HG03025 (cell line): Measurements from ENCODE around the gene ING3.
"Not testable (repeated sequence)": the region's sequence is repeated elsewhere in the genome, so short reads cannot be mapped to it uniquely, and the experiment has no call there.

Experiments used
- ATAC-seq: cut with Tn5 transposase; IDR thresholded peaks from one replicate; pipeline ENCODE4 v1.9.1; 2021; ENCODE audit warnings: mild to moderate bottlenecking, moderate library complexity; ENCODE audit not compliant: unreplicated experiment, low FRiP score

Gene ING3

DNA sequence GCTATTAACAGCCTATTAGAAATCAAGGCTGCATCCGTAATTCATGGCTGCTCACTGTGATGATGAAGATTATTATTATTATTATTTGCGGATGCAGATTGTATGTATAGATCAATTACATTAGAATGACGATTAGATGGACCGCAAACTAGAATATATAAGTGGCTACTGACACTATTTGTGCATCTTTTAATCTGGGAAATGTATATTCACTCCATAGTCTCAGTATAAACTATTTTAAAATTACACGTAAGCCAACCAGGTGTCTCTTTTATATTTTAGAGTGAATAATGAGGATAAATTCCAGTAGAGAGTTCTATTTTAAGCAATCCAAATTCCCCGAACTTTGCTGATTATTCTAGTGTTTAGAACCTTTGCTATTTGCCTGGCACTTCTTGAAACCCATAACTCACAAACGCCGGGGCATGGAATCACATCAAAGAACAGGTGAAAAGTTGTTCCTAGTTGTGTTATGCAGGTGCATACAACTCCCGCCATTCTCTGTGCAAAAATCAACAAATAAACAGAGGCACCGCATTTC, 509 bp upstream of the ING3 start:
- ATAC-seq = no peak

DNA sequence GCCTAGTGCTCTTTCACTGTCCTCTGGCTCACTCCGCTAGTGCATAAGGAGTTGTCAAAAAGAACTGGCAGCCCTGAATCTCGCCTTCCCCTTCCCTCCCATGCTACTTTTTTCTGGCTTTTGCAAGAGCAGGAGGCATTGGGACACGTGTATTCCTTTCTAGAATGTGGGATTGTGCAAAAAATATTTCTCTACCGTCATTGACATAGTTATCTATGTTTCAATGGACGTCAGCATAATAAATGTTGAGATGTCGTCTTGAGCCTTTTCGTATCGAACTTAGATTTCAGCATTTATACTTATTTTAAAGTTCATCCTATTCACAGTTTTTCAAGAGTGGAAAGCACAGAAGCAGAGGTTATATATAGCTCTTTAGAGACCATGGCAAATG, 727 bp downstream of the ING3 start:
- no peak for ATAC-seq

DNA sequence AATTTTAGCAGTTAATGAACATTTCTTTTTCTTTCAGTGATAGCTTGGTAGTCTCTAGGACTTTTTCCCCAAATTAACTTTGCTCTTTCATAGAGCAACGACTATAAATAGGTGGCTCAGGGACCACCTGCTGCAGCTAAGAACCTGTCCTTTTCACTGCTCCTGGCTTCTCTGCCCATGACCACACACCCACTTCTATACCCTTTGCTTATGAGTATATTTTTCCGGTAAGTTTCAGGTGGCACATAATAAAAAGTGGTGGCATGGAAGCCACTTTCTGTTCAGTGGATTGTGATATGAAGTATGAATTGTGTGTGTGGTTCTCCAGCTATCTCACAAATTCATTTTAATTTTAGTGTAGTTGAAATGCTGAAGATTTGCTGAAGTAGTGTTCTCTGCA, 1.2 kb downstream of the ING3 start:
- no peak for ATAC-seq

DNA sequence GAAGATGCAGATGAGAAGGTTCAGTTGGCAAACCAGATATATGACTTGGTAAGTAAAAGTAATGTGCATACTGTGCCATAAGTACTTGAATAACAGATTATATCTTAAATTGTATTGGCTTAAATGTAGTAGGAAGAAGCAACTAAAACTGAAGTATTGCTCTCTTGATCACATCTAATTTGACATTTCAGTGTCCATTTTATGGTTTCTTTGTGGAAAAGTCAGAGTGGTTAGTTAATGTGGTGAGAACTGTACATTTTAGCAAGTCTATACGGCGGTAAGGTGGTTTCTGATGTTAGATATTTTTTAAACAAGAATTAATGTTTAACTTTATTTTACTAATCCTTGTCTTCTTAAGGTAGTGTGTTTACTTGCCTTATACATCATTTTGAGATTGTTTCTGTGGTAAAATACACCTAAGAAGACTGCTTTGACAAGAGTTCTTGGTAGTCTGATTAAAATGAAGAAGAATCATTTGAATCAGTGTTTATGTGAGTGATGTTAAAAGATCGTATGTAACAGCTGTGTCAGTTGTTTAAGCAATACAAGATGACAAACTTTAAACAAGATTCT, 5.1 kb downstream of the ING3 start:
- ATAC-seq = no peak

DNA sequence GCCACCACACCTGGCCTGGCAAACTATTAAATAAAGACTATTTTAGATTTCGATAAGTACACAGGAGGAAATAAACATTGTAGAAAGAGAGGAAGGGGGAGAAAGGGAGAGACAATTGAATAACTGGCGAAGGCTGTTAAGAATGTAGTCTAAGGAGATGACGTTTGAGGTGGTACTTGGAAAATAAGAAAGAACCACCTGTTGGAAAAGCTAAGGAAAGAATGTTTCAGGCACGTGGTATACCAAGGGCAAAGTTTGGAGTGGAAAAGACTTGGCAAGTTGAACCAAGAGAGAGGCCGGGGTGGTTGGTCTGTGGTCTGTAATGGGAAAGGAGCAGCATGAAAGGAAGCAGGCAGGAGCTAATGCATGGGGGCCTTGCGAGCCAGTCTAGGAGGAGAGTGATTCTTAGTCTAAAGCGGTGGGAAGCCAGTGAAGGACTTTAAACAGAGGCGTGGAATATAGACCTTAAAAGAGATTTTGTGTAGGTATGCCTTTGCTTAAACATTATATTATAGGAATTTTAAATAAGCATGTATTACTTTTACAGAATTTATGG, 9.4 kb downstream of the ING3 start:
- ATAC-seq = no peak

DNA sequence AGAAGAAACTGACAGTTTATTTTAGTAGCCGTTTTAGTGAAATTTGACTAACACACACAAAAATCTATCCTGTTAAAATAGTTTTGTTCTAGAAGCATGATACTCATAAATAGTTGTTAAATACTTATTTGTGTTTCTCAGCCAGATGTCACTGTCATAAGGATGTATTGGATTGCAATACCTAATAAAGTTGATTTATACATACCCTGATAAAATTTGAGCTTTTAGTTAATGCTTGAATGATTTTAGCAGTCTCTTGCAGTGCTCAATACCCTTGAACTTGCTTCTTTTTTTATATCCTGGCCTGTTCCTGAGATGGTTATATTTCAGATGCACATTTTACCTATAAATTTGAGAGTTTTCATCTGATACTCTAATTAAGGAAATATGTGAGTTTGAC, 10.1 kb downstream of the ING3 start:
- no peak for ATAC-seq

DNA sequence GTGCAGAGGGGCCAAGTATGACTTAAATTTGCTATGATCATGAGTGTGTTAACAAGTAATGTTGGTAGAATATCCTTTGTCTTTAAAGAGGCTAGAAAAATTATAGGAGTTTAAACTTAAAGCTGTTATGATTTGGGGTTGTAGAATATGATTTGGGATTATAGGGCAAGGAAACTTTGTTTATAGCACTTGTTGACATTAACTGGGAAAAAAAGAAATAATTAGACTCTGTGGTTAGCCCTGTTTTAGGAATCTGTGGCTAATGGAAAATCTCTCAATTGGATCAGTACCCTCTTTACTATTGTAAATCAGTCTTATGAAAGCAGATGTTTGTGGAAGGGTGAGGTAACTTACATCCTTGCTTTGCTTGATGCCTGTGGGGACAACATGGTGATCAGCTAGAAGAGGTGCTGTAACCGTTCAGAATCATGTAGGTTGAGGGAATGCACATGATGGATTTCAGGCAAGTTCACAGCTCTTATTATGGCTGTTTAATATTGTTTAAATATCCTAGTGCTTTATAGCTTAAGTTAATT, 11.1 kb downstream of the ING3 start:
- no peak for ATAC-seq

DNA sequence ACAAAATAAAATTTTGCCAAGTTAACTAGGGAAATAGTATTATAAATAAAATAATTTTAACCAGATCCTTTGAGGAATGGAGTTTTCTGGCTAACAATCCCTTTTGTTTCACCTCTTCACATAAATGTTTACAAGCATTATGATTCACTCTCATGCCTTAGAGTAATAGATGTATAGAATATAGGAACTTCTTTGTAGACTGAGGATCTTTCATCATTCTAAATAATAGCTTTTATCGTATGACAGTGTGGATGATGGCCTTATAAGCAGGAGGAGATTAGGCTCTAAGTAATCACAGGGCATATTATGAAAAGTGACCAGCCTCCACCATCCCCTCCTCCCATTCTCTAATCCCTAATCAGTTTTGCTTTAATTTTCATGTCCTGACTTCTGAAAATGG, 13.5 kb downstream of the ING3 start:
- no peak for ATAC-seq

DNA sequence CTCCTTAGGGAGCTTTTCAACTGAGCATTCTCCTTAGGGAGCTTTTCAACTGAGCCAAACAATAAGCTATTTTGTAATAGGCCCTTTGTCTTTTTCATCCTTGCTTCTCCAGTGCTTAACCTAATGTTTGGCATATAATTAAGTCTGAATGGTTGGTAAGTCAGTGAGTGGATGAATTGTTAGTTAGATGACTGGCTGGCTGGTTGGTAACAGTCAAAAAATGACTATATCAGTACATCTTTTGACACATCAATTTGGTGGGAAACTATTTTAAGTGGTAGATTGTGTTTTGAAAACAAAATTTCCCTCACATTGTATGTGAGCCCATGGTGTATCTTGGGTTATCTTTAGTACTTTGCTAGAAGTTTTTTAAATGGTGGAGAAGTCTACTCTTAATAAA, 16.4 kb downstream of the ING3 start:
- no peak for ATAC-seq

DNA sequence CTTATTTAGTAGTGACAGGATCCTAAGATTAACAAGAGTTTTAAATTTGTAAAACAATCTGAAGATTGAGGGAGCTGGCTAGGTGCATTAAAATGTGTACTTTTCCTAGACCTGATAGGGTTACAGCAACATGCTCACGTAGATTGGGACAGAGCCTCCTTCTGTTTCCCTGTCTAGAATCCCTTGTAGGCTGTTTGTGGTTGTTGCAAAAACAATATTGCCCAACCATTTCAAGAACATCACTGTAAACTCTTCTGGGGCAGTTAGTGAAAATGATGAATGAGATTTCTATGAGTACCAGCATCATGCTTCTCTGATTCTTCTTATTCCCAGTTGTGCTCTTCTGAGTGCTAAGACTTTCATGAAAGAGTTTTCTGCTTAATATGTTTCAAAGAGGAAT, 23.3 kb downstream of the ING3 start:
- ATAC-seq = no peak

DNA sequence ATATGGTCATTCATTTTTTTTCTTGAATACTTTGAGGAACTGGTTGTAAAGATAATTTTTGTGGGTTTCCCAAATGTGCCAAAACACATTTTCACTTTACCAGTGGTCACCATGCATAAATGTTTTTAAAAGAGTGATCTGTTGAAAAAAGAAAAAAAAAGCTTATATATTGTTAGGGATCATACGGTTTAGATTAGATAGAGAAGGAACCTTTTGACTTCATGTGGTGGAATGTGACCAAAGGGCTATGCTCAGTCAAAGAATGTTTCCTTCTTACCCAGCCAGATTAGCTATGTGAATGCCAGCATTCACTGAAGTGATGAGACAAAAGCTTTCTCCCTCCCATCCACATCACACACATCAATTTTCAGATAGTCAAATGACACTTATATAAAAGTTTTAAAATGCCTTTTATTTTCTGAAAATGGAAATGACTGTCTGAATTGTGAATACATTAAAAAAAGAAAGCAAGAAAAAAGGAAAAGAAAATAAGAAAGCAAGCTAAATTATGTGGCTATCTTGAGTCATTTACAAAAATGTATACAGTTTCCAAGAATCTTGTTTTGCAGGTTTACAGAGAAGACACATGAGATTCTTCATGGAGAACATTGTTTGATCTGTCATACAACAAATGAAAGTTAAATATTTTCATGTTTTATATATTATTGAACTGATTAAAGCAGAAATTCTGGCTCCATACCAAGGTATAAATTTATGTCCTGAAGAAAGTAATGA, 29.4 kb downstream of the ING3 start:
- ATAC-seq = no peak

DNA sequence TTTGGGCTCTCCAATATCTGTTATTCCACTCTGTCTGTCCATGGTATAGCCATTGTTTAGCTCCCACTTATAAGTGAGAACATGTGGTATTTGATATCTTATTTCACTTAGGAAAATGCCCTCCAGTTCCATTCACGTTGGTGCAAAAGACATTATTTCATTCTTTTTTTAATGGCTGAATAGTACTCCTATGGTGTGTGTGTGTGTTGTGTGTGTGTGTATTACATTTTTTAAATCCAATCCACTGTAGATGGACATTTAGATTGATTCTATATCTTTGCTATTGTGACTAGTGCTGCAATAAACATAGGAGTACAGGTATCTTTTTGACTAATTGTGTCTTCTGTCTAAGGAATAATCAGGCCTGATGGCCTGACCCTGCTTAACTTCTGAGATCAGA, 30.5 kb downstream of the ING3 start:
- ATAC-seq = no peak

DNA sequence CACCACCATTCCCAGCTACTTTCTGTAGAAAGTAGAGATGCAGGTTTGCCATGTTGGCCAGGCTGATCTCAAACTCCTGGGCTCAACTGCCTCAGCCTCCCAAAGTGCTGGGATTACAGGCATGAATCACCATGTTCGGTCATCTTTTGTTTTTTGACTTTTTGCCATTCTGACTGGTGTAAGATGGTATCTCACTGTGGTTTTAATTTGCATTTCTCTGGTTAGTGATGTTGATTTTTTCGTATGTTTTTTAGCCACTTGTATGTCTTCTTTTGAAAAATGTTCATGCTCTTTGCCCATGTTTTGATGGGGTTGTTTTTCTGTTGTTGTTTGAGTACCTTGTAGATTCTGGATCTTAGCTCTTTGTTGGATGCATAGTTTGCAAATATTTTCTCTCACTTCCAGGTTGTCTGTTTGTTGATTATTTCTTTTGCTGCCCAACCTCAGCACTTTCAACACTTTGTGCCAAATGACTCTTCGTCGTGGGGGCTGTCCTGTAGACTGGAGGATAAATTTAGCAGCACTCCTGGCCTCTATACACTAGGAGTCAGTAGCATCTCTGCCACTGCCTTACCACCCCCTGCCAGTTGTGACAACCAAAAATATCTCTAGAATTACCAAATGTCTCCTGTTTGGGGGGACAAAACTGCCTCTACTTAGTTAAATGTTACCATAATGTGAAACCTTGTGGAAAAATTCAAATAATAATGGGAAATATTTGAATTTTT, 31.5 kb downstream of the ING3 start:
- ATAC-seq = no peak

DNA sequence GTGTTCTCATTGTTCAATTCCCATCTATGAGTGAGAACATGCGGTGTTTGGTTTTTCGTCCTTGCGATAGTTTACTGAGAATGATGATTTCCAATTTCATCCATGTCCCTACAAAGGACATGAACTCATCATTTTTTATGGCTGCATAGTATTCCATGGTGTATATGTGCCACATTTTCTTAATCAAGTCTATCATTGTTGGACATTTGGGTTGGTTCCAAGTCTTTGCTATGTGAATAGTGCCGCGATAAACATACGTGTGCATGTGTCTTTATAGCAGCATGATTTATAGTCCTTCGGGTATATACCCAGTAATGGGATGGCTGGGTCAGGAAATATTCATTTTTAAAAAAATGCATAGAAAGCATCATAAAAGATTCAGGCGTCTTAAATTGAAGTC, 33.0 kb downstream of the ING3 start:
- not testable (repeated sequence) for ATAC-seq

DNA sequence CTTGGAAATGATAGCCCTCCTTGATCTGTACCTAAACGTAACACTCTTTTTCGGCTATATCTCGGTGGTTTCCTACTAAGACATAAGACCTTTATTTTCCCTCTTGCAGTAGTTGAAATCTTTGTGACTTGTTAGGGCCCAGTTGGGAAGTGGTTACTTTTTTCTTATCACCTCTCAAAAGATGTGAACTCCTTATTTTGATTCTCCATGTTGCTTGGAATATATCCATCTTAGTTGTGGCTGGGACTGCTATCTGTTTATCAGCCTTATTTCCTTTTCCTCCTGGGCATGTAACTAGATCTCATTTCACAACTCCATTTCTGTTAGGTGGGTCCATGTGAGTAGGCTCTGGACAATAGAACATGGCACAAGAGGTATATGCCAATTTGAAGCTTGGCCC, 33.8 kb downstream of the ING3 start:
- ATAC-seq = no peak

DNA sequence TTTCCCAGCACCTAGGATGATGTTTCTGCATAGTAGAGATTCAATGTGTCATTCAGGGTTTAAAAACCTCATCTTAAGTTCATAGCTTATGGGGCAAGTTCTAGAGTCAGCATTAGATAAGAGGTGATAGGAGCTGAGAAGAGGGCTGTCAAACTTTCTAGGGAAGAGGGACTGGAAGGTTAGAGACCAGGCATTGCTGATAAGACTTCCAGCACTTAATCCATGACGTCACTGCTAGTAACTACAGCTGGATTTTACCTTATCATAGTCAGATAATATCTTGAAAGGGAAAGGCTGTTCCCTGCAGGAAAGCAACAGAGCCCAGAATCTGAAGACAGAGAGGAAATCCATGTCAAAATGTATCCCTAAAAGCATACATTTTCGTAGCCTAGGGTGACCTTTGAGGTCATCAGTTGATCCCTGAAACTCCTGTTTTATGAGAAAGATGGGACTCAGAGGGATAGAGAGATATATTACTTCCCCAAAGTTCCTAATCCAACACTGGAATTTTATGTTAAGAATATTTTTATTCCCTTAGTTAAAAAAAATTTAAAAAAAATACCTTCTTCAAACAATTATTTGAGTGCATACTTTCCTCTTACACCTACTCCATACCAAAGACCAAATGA, 34.7 kb downstream of the ING3 start:
- ATAC-seq = no peak

DNA sequence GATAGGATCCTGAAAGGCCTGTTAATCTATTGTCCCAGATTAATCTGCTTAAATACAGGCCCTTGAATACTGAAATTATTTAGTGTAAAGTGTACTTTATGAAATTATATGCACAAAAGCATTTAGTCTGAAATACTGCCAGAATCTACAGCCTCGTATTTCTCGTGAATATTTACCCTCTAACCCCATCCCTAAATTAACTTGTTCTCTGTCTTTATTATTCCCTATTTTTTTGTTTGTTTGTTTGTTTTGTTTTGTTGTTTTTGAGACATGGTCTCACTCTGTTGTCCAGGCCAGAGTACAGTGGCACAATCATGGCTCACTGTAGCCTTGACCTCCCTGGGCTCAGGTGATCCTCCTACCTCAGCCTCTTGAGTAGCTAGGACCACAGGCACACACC, 35.3 kb downstream of the ING3 start:
- no peak for ATAC-seq

DNA sequence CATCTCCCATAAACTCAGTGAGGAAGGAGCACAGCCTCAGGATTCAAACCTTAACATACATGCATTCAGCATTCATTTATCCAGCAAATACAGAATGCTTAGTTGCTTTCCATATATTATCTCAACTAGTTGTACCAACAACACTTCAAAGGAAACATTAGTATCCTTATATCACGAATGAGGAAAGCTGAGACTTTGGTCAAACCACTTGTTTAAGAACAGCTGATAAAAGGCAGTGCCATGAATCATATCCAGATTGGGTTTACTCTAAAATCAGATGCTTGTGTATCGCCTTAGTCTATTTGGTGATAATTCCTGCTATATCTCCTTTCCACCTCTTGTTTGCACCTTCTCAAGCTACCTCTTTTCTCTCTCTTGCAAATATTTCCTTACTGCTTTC, 36.1 kb downstream of the ING3 start:
- ATAC-seq = no peak

DNA sequence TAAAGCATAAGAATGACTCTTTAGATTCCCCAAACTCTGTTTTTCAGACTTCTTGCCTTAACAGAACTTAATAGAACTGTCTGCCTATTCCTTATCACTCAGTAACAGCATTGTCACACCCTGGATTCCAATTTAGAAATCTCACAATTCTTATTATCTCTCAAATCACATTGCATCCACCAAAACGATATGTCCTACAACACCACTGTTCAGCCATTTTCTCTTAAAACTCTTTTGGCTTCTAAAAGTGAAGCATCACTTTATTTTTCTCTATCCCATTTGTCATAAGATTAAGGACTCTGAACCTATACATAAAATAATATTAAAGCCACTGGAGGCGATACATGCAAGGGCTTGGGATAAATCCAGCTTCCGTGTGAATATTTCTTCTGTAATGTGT, 36.7 kb downstream of the ING3 start:
- ATAC-seq = no peak

DNA sequence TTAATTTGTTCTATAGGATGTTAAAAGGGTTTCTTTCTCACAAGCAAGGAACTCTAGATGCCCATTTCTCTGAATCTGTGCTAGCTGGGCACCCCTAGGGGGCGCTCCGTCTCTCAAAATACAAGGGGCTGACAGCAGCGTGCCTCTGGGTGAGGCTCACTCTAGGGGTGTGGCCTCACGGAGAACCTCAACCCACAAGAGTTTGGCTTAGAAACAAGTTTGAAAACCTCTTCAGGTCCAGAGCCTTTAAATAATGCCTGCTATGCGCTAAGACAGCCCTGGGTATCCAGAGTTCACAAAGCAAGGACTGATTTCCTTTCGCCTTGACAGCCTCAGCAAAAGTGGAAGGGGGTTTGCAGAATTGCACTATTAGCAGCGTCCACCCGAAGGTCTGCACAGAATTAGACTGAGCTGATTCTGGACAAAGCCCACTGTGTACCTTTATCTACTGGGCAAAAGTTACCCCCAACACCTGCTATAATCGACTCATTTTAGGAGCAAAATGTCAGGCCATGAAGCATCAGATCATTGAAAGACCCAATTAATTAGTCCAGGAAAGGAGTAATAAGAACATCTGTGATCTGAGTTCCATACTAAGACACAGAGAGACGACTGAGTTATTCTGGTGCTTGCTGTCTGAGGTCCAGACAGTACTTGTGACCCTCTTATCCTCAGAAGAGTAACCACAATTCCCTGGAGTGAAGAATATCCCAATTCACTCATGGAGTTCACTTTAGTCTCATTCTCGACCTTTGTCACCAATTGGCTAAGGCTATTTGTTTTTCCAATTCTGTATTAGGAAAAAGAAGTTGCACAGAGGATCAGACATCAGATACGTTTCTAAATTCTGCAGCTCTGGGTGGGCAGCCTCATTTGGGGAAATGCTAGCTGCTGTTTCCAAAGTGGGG, 37.4 kb downstream of the ING3 start:
- ATAC-seq = peak; percentile 97
